OCI-LY7 (cell line): ENCODE data around the gene IER5. TPM values are rescaled to one million over a fixed set of nuclear protein-coding genes. Genes with fewer than 3 reads are reported as not detected.

Experiments used
- BruUV-seq: library from RNA; stranded (reverse); fragments of 400-500 nt; replicated peaks from 2 replicates; lab custom pipeline; 2021; lab: Mats Ljungman, UMichigan
- CTCF ChIA-PET: fragments of 300-600 bp; sonication (Branson Sonifier 250); formaldehyde crosslinking; loops from one replicate; lab custom pipeline; 2022; ENCODE audit warnings: antibody characterized with exemption; ENCODE audit not compliant: unreplicated experiment; lab: Charles Lee
- POLR2A ChIA-PET: fragments of 300-600 bp; sonication (Branson Sonifier 250); formaldehyde crosslinking; loops from one replicate; lab custom pipeline; 2022; ENCODE audit warnings: antibody characterized with exemption; lab: Charles Lee
- DNase-seq: peaks from one replicate; pipeline ENCODE4 v3.0.0-alpha.2; 2015; ENCODE audit warnings: low spot score
- H2AFZ ChIP-seq: fragments of 200-600 bp; sonication (generic), shearing (Covaris generic); 2 replicates; pipeline ENCODE4 v1.6.1; 2014; ENCODE audit warnings: mild to moderate bottlenecking, antibody characterized with exemption, low read length, moderate library complexity
- H3K27ac ChIP-seq: fragments of 200-600 bp; sonication (generic); 2 replicates; pipeline ENCODE4 v1.5.1; 2014; ENCODE audit warnings: mixed run types, low read depth, mild to moderate bottlenecking, moderate library complexity, low read length, inconsistent platforms; ENCODE audit not compliant: poor library complexity, severe bottlenecking
- H3K36me3 ChIP-seq: fragments of 200-600 bp; sonication (generic); 2 replicates; pipeline ENCODE4 v1.6.1; 2014; ENCODE audit warnings: mild to moderate bottlenecking, antibody characterized with exemption, low read length, moderate library complexity, mixed read lengths; ENCODE audit not compliant: insufficient read depth
- H3K4me1 ChIP-seq: fragments of 200-600 bp; sonication (generic); 2 replicates; pipeline ENCODE4 v1.5.1; 2014; ENCODE audit warnings: mild to moderate bottlenecking, low read length; ENCODE audit not compliant: insufficient read depth, poor library complexity, severe bottlenecking
- H3K4me2 ChIP-seq: fragments of 200-600 bp; sonication (generic); 2 replicates; pipeline ENCODE4 v1.6.1; 2014; ENCODE audit warnings: mild to moderate bottlenecking, low read length
- H3K4me3 ChIP-seq: fragments of 200-600 bp; sonication (generic); 2 replicates; pipeline ENCODE4 v1.5.1; 2014; ENCODE audit warnings: mild to moderate bottlenecking, low read depth, low read length; ENCODE audit not compliant: poor library complexity, severe bottlenecking
- H3K79me2 ChIP-seq: fragments of 200-600 bp; sonication (generic); 2 replicates; pipeline ENCODE4 v1.6.1; 2016; ENCODE audit warnings: low read depth, mild to moderate bottlenecking, low read length, moderate library complexity, mixed read lengths; ENCODE audit not compliant: insufficient read depth
- H3K9me2 ChIP-seq: fragments of 200-600 bp; sonication (generic); 2 replicates; pipeline ENCODE4 v1.6.1; 2016; ENCODE audit warnings: mild to moderate bottlenecking, low read length, mixed read lengths; ENCODE audit not compliant: insufficient read depth
- H3K9me3 ChIP-seq: fragments of 200-600 bp; sonication (generic); 2 replicates; pipeline ENCODE4 v1.6.1; 2014; ENCODE audit warnings: mild to moderate bottlenecking, mixed run types, low read length, mixed read lengths
- H4K20me1 ChIP-seq: fragments of 200-600 bp; sonication (generic); 2 replicates; pipeline ENCODE4 v1.6.1; 2014; ENCODE audit warnings: mild to moderate bottlenecking, antibody characterized with exemption, low read length, moderate library complexity, mixed read lengths; ENCODE audit not compliant: insufficient read depth
- EZH2phosphoT487 ChIP-seq: fragments of 200-600 bp; sonication (generic); IDR thresholded peaks from 2 replicates; pipeline ENCODE4 v1.6.1; 2018; ENCODE audit warnings: low read depth, borderline replicate concordance, mild to moderate bottlenecking, mixed run types, antibody characterized with exemption, low read length, moderate library complexity, mixed read lengths
- intact Hi-C: fragments of 100-400 bp; cut with micrococcal nuclease; formaldehyde crosslinking; loops from one replicate; pipeline ENCODE4 v1.10.0; 2022; ENCODE audit not compliant: unreplicated experiment
- total RNA-seq, 2 experiments: library from RNA; depleted of rRNA in 1 of 2; stranded (reverse); fragments of >200 nt in 1 of 2; shearing (Covaris generic) in 1 of 2; gene quantifications; 2 replicates each; pipeline ENCODE4 v1.2.3, GENCODE V29; 2014 to 2022
- TF ChIP-seq, protein P1 (sequence below): fragments of 200-600 bp; sonication (generic); conservative IDR thresholded peaks from 2 replicates; pipeline ENCODE4 v1.5.1; 2014; ENCODE audit warnings: mild to moderate bottlenecking, antibody characterized with exemption, low read length, moderate library complexity, mixed read lengths

IER5 gene
- total RNA-seq, 2 experiments from 2014 or later, result 7.2 to 14.3 TPM

DNA sequence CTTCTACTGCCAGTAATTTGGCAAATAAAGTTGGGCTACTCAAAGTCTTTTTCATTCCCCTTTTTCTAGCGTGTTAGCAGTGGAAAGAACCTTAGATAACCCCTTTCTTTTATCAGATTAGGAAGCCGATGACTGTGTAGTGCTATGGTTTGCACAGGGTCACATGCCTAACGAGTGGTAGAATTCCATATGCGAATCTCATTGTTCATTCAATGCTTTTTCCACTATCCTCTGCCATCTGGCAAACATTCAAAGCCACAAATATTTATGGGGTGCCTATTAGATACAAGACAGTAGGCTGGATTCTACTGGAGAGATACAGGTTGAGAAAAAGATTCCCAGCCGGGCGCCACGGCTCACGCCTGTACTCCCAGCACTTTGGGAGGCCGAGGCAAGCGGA is 14.9 kb upstream of the IER5 start:
- H3K4me1 ChIP-seq, result no peaks in the 10 kb centered on the region
- H3K79me2 ChIP-seq, result no peaks in the 10 kb centered on the region
- no peaks in the 10 kb centered on the region for H3K9me3 ChIP-seq
- no peaks in the 10 kb centered on the region for H4K20me1 ChIP-seq
- ChIA-PET POLR2A (no interaction called here), CTCF (no interaction called here)
- intact Hi-C loops, result no loop called here
- no peak overlapping the region for H3K4me3 ChIP-seq
- TF ChIP-seq EZH2phosphoT487, result no peak
- TF ChIP-seq, protein P1, sequence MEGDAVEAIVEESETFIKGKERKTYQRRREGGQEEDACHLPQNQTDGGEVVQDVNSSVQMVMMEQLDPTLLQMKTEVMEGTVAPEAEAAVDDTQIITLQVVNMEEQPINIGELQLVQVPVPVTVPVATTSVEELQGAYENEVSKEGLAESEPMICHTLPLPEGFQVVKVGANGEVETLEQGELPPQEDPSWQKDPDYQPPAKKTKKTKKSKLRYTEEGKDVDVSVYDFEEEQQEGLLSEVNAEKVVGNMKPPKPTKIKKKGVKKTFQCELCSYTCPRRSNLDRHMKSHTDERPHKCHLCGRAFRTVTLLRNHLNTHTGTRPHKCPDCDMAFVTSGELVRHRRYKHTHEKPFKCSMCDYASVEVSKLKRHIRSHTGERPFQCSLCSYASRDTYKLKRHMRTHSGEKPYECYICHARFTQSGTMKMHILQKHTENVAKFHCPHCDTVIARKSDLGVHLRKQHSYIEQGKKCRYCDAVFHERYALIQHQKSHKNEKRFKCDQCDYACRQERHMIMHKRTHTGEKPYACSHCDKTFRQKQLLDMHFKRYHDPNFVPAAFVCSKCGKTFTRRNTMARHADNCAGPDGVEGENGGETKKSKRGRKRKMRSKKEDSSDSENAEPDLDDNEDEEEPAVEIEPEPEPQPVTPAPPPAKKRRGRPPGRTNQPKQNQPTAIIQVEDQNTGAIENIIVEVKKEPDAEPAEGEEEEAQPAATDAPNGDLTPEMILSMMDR, result no peak
- H3K4me2 ChIP-seq, result no peak overlapping the region
- H2AFZ ChIP-seq, result no peak overlapping the region
- no peaks in the 10 kb centered on the region for H3K9me2 ChIP-seq
- no peak overlapping the region for H3K27ac ChIP-seq
- no TSS peak for BruUV-seq
- DNase-seq, result no peak
- H3K36me3 ChIP-seq, result no peaks in the 10 kb centered on the region

DNA sequence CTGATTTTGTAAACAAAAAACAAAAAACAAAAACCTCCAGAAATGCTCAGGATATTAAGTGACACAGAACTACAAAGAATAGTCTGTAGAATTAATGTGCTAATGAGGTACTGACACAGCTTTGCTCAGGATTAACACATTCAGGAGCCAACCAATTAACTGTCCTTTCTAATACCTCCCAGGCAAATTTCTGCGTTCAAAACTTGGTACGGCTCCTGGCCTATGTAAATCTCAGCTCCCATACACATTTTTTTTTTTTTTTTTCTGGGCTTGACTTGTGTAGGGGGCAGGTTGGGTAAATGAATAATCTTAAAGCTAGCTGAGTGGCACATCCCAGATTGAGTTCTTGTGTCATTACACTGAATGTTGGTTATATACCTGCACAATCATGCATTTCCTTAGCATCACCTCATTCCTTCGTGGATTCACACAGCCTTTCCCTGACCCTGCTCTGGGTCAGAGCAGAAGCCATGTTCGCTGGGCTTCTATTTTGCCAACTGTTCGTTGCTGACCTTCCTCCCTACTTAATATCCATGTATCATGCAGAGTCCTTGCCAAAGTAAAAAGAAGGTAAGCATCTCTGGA is 12.6 kb upstream of the IER5 start:
- Histone ChIP-seq H2AFZ (no peak overlapping the region), H3K27ac (no peak overlapping the region), H3K79me2 (no peaks in the 10 kb centered on the region), H3K4me3 (no peak overlapping the region), H3K9me2 (no peaks in the 10 kb centered on the region), H3K36me3 (no peaks in the 10 kb centered on the region), H4K20me1 (no peaks in the 10 kb centered on the region), H3K4me2 (no peak overlapping the region), H3K4me1 (no peaks in the 10 kb centered on the region), H3K9me3 (no peaks in the 10 kb centered on the region)
- CTCF ChIA-PET, result no interaction called here
- DNase-seq, result no peak
- BruUV-seq, result no TSS peak
- POLR2A ChIA-PET, result no interaction called here
- intact Hi-C loops, result no loop called here
- TF ChIP-seq, protein P1, result no peak
- no peak for TF ChIP-seq EZH2phosphoT487

DNA sequence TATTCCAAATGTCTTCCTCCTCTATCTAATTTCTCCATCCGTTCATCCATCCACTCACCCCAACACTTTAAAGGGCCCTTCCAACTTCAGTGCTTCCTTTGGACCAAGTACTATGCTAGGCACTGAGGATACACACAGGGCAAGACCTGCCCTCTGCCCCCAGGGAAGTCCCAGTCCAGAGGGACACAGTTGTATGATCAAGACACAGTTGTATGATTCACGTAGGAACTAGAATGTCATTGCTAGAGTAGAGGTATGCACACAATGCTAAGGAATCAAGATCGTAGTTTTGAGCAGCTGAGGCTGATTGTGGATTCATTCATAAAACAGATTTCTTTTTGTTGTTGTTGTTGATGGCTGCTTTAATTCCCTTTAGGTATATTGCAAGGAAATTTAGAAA is 11.6 kb upstream of the IER5 start:
- Histone ChIP-seq H3K9me2 (no peaks in the 10 kb centered on the region), H3K4me2 (no peak overlapping the region), H3K27ac (no peak overlapping the region), H3K9me3 (no peaks in the 10 kb centered on the region), H4K20me1 (no peaks in the 10 kb centered on the region), H2AFZ (no peak overlapping the region), H3K79me2 (no peaks in the 10 kb centered on the region), H3K4me1 (no peaks in the 10 kb centered on the region), H3K36me3 (no peaks in the 10 kb centered on the region), H3K4me3 (no peak overlapping the region)
- CTCF ChIA-PET, result no interaction called here
- no TSS peak for BruUV-seq
- no peak for DNase-seq
- intact Hi-C loops, result no loop called here
- no peak for TF ChIP-seq EZH2phosphoT487
- TF ChIP-seq, protein P1, result no peak
- POLR2A ChIA-PET, result no interaction called here
